Trophoblast cell (in vitro differentiated cells and primary cell): ENCODE measurements around the gene FCGR3A.
"Not testable (repeated sequence)": the region's sequence is repeated elsewhere in the genome, so short reads cannot be mapped to it uniquely, and the experiment has no call there.

Experiments used
- DNase-seq, 2 donors: peaks; one replicate each; pipeline ENCODE4 v3.0.0-alpha.2; 2016
- H2AFZ ChIP-seq: 2 replicates; pipeline ENCODE4 v1.6.1; 2013; ENCODE audit warnings: low read length, moderate library complexity, mild to moderate bottlenecking; ENCODE audit not compliant: insufficient read depth, poor library complexity
- H2AK5ac ChIP-seq: 2 replicates; pipeline ENCODE4 v1.6.1; 2013; ENCODE audit warnings: mild to moderate bottlenecking, low read length
- H2BK120ac ChIP-seq: 2 replicates; pipeline ENCODE4 v1.6.1; 2013; ENCODE audit warnings: low read length, mild to moderate bottlenecking, moderate library complexity; ENCODE audit not compliant: insufficient read depth, poor library complexity
- H2BK12ac ChIP-seq: 2 replicates; pipeline ENCODE4 v1.6.1; 2013; ENCODE audit warnings: mild to moderate bottlenecking, low read length, moderate library complexity
- H2BK5ac ChIP-seq: 2 replicates; pipeline ENCODE4 v1.6.1; 2013; ENCODE audit warnings: low read length, low read depth, moderate library complexity, mild to moderate bottlenecking; ENCODE audit not compliant: poor library complexity
- H3K14ac ChIP-seq: 2 replicates; pipeline ENCODE4 v1.6.1; 2013; ENCODE audit warnings: mild to moderate bottlenecking, low read length
- H3K18ac ChIP-seq: 2 replicates; pipeline ENCODE4 v1.6.1; 2013; ENCODE audit warnings: mild to moderate bottlenecking, low read length
- H3K23ac ChIP-seq: 2 replicates; pipeline ENCODE4 v1.6.1; 2013; ENCODE audit warnings: low read length
- H3K27ac ChIP-seq: 2 replicates; pipeline ENCODE4 v1.5.1; 2013; ENCODE audit warnings: low read depth, mild to moderate bottlenecking, inconsistent platforms, low read length, moderate library complexity
- H3K27me3 ChIP-seq: 2 replicates; pipeline ENCODE4 v1.6.1; 2013; ENCODE audit warnings: inconsistent platforms, mild to moderate bottlenecking, low read length, moderate library complexity; ENCODE audit not compliant: insufficient read depth
- H3K36me3 ChIP-seq, 2 experiments: 1 replicate in 1 of 2; 2 replicates in 1 of 2; pipeline ENCODE4 v1.6.1; 2013; ENCODE audit warnings: low read length in 2 of 2, mild to moderate bottlenecking in 2 of 2, moderate library complexity in 1 of 2; ENCODE audit not compliant: insufficient read depth in 2 of 2, control insufficient read depth in 1 of 2
- H3K4ac ChIP-seq: 2 replicates; pipeline ENCODE4 v1.6.1; 2013; ENCODE audit warnings: low read depth, mild to moderate bottlenecking, low read length, moderate library complexity
- H3K4me1 ChIP-seq, 2 experiments: 1 replicate in 1 of 2; 2 replicates in 1 of 2; pipeline ENCODE4 v1.6.1; 2013; ENCODE audit warnings: low read length in 2 of 2, mild to moderate bottlenecking in 2 of 2, moderate library complexity in 1 of 2; ENCODE audit not compliant: insufficient read depth in 2 of 2, control insufficient read depth in 1 of 2
- H3K4me2 ChIP-seq: 2 replicates; pipeline ENCODE4 v1.6.1; 2013; ENCODE audit warnings: inconsistent platforms, mild to moderate bottlenecking, low read length, moderate library complexity
- H3K4me3 ChIP-seq: 2 replicates; pipeline ENCODE4 v1.5.1; 2013; ENCODE audit warnings: mild to moderate bottlenecking, low read depth, low read length, inconsistent platforms
- H3K79me1 ChIP-seq: one replicate; pipeline ENCODE4 v1.6.1; 2013; ENCODE audit warnings: low read length
- H3K79me2 ChIP-seq: 2 replicates; pipeline ENCODE4 v1.6.1; 2013; ENCODE audit warnings: low read length, mild to moderate bottlenecking; ENCODE audit not compliant: control insufficient read depth, insufficient read depth, poor library complexity
- H3K9ac ChIP-seq: 2 replicates; pipeline ENCODE4 v1.6.1; 2013; ENCODE audit warnings: mild to moderate bottlenecking, low read length
- H3K9me3 ChIP-seq: 2 replicates; pipeline ENCODE4 v1.6.1; 2013; ENCODE audit warnings: low read depth, mild to moderate bottlenecking, control low read depth, inconsistent platforms, low read length; ENCODE audit not compliant: insufficient read depth
- H4K12ac ChIP-seq: 2 replicates; pipeline ENCODE4 v1.6.1; 2013; ENCODE audit warnings: low read depth, mild to moderate bottlenecking, low read length, moderate library complexity
- H4K8ac ChIP-seq: 2 replicates; pipeline ENCODE4 v1.6.1; 2013; ENCODE audit warnings: low read depth, mild to moderate bottlenecking, low read length, moderate library complexity
- H4K91ac ChIP-seq: one replicate; pipeline ENCODE4 v1.6.1; 2013; ENCODE audit warnings: low read depth, mild to moderate bottlenecking, low read length, moderate library complexity
- WGBS: extraction: QIAGEN DNeasy Blood & Tissue Kit; methylation state at CpG from one replicate; pipeline ENCODE4 v1.1.7; 2013; ENCODE audit warnings: missing lambda C conversion rate; ENCODE audit not compliant: insufficient read length, insufficient coverage; ENCODE audit errors: extremely low coverage; 5-methylcytosine and 5-hydroxymethylcytosine counted together

FCGR3A gene

GRCh38 chr1:161579856-161580507, 30.4 kb upstream of the FCGR3A start:
- no CpG with 5 or more reads among the region's 8 CpGs for WGBS

DNA sequence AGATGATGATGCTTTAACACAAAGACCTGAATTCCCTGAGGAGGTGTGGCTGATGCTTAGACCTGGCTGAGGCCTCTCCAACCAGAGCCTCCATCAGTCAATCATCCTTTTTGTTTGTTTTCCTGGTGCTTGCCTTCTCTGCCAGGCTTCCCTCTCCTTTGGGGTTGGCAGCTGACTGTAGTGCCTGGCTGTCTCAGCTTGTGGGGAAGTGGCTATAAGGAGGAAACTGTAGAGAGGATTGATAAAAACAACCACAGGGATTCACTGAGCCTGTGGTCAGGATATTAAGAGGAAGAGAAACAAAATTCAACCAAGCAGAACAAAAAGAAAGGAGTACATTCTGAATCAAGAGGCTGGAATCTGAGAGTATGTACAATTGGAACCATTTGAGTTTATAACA, 27.1 kb upstream of the FCGR3A start:
- not testable (repeated sequence) for H3K9me3 ChIP-seq, H3K27ac ChIP-seq, H3K27me3 ChIP-seq, H3K4ac ChIP-seq, H3K23ac ChIP-seq, H2BK12ac ChIP-seq, H3K4me2 ChIP-seq, H2AK5ac ChIP-seq, H3K4me1 ChIP-seq, H4K8ac ChIP-seq, H3K79me1 ChIP-seq, H4K91ac ChIP-seq, H2BK5ac ChIP-seq, H3K36me3 ChIP-seq, H2AFZ ChIP-seq, H3K4me3 ChIP-seq, DNase-seq, H3K79me2 ChIP-seq, H2BK120ac ChIP-seq, H3K14ac ChIP-seq, H3K9ac ChIP-seq, H4K12ac ChIP-seq, H3K18ac ChIP-seq

More at GRCh38 chr1:161579856-161580507, 30.4 kb upstream of the FCGR3A start:
- not testable (repeated sequence) for H3K23ac ChIP-seq, H3K18ac ChIP-seq, H3K4me2 ChIP-seq, H4K8ac ChIP-seq, H2BK12ac ChIP-seq, H3K9ac ChIP-seq, H3K27ac ChIP-seq, H2BK5ac ChIP-seq, H3K79me2 ChIP-seq, H3K27me3 ChIP-seq, DNase-seq, H3K79me1 ChIP-seq, H2AFZ ChIP-seq, H4K12ac ChIP-seq, H4K91ac ChIP-seq, H3K14ac ChIP-seq, H2AK5ac ChIP-seq, H3K36me3 ChIP-seq, H3K9me3 ChIP-seq, H2BK120ac ChIP-seq, H3K4ac ChIP-seq, H3K4me1 ChIP-seq, H3K4me3 ChIP-seq

GRCh38 chr1:161571703-161572102, 22.1 kb upstream of the FCGR3A start:
- not testable (repeated sequence) for H2BK12ac ChIP-seq, H2BK120ac ChIP-seq, H3K4me2 ChIP-seq, H3K4ac ChIP-seq, H3K9ac ChIP-seq, H3K18ac ChIP-seq, DNase-seq, H3K79me1 ChIP-seq, H2AFZ ChIP-seq, H4K12ac ChIP-seq, H3K36me3 ChIP-seq, H3K27ac ChIP-seq, H3K27me3 ChIP-seq, H4K91ac ChIP-seq, H3K14ac ChIP-seq, H3K23ac ChIP-seq, H3K9me3 ChIP-seq, H3K4me1 ChIP-seq, H3K4me3 ChIP-seq, H4K8ac ChIP-seq, H2AK5ac ChIP-seq, H2BK5ac ChIP-seq, H3K79me2 ChIP-seq
- WGBS: no CpG with 5 or more reads among the region's 8 CpGs

GRCh38 chr1:161566602-161566960, 17.0 kb upstream of the FCGR3A start:
- not testable (repeated sequence) for H3K14ac ChIP-seq, H3K4me1 ChIP-seq, H3K4me3 ChIP-seq, H2AFZ ChIP-seq, H3K36me3 ChIP-seq, H2BK5ac ChIP-seq, H2BK120ac ChIP-seq, H2BK12ac ChIP-seq, DNase-seq, H3K27ac ChIP-seq, H3K23ac ChIP-seq, H3K27me3 ChIP-seq, H3K79me2 ChIP-seq, H3K18ac ChIP-seq, H4K12ac ChIP-seq, H3K4ac ChIP-seq, H2AK5ac ChIP-seq, H3K79me1 ChIP-seq, H3K4me2 ChIP-seq, H3K9ac ChIP-seq, H4K91ac ChIP-seq, H3K9me3 ChIP-seq
- WGBS: no CpG with 5 or more reads among the region's 3 CpGs
- peak overlapping the region; percentile 29 for H4K8ac ChIP-seq
